Measurements from ENCODE around the gene JKAMP. TPM values are rescaled to one million over a fixed set of nuclear protein-coding genes. Genes with fewer than 3 reads are reported as not detected.
"Not testable (repeated sequence)": the region's sequence is repeated elsewhere in the genome, so short reads cannot be mapped to it uniquely, and the experiment has no call there.

Gene JKAMP
- polyA plus RNA-seq (ENCODE audit: insufficient read length in 4 of 4): 10 to 100 TPM; 60.7 to 85.4 (median 77.0) TPM

DNA sequence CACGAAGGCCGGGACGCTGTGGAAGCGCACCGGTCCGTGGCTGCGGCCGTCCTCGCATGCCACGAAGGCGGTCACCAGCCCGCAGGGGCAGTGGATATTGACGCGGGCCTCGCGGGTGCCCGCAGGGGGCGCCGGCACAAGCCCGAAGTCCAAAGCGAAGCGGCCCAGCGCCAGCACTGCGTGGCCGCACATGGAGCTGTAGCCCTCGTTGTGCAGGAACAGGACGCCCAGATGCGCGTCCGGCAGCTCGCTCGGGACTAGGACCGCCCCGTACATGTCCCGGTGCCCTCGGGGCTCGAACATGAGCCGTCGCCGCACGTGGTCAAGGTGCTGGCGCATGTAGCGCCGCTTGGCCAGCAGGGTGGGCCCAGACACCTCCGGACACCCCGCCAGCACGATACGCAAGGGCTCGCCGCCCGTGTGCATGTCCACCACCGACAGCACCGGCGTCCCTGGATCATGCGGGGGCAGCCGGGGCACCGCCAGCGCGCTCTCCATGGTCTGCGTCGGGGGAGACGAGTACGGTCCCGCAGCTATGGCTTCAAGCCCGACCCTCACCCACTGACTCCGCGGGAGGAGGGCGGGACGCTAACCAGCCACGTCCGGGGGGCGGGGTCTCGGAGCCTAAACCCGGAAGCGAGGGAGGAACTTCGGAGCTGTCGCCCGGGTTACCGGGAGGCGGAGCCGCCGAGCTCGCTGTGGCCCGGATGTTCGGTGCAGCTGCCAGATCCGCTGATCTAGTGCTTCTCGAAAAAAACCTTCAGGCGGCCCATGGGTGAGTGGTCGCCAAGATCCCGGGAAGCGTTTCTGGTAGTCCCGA, at the start of gene JKAMP, which contains the start of gene L3HYPDH:
Gene JKAMP, plus strand, starts transcription at position 699 of the 820 bp plus-strand sequence. Its CDS starts 73 bp downstream, at position 772.
Gene L3HYPDH, minus strand, starts transcription at position 590 of the 820 bp plus-strand sequence. Its CDS starts 92 bp downstream, at position 498.
- peak; percentile 91 to 97 (median 93) for DNase-seq (ENCODE audit: low read depth in 4 of 4, low spot score in 2 of 4)

DNA sequence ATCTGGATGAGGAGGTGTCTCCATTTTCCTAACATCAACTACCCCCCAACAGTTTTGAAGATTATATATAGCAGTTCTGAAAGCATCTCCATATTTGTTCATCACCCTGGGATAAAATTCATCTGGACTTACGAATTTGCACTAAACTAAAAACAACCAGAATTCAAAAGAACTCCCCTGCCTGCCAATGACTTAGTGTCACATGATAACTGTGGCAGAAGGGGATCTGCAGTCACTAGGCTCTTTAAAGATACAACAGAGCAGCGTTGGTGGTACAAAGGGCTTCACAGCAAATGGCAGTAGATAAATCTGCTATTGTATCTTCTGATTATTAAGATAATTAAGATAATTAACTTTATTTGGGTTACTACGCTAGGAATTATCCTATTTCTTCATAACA, 49.2 kb upstream of the JKAMP start:
- no peak for DNase-seq (ENCODE audit: low read depth in 4 of 4, low spot score in 2 of 4)

- no peak for DNase-seq (ENCODE audit: low read depth in 4 of 4, low spot score in 2 of 4)
Observed at GRCh38 chr14:59435987-59436386, 48.3 kb upstream of the JKAMP start.

- DNase-seq (ENCODE audit: low read depth in 4 of 4, low spot score in 2 of 4): no peak
Observed at GRCh38 chr14:59438195-59438647, 46.1 kb upstream of the JKAMP start.

GRCh38 chr14:59439256-59439965, 44.9 kb upstream of the JKAMP start:
- no peak for DNase-seq (ENCODE audit: low read depth in 4 of 4, low spot score in 2 of 4)

DNA sequence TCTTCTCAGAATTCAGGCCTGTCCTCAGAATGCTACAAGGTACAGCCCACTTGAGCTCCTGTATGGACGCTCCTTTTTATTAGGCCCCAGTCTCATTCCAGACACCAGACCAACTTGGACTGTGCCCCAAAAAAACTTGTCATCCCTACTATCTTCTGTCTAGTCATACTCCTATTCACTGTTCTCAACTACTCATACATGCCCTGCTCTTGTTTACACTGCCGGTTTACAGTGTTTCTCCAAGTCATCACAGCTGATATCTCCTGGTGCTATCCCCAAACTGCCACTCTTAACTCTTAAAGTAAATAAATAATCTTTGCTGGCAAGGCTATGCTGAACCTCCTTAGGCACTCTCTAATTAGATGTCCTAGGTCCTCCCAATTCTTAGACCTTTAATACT, 35.6 kb upstream of the JKAMP start:
- DNase-seq (ENCODE audit: low read depth in 4 of 4, low spot score in 2 of 4): not testable (repeated sequence)

DNA sequence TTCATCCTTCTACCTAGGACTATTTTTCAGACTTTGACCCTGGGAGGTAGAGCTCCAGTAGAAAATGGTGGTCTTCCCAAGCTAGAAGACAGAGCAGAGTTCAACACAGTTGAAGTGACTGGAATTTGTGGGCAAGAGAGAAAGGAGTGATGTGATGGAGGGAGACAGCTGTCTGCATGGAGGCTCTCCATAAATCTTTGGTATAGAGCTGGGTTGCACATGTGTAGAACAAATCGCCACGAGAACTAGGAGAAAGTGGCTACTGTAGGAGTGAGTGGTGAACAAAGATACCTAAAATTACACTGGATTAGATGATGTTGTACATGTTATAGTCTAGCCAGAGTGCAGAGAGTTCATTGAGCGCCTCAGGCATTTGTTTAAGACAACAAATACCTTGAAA, 33.6 kb upstream of the JKAMP start:
- no peak for DNase-seq (ENCODE audit: low read depth in 4 of 4, low spot score in 2 of 4)

DNA sequence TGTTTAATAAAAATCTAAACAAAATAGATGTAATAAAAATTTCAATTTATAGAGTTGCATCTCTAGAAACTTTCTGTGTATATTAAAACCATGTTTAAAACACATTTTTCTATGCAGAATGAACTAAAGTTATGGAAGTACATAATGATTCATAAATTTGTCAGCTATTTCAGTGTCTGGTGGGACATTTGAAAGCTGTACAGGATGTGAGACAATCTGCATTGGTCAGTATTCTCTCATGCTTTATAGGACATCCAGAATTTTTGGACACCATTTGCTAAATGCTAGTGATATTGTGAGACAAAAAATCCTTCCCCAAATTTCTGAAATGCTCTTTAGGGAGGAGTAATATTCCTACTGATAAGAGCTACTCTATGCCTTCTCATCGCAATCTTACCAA, 32.5 kb upstream of the JKAMP start:
- DNase-seq (ENCODE audit: low read depth in 4 of 4, low spot score in 2 of 4): no peak

GRCh38 chr14:59454139-59454538, 30.2 kb upstream of the JKAMP start:
- no peak for DNase-seq (ENCODE audit: low read depth in 4 of 4, low spot score in 2 of 4)

DNA sequence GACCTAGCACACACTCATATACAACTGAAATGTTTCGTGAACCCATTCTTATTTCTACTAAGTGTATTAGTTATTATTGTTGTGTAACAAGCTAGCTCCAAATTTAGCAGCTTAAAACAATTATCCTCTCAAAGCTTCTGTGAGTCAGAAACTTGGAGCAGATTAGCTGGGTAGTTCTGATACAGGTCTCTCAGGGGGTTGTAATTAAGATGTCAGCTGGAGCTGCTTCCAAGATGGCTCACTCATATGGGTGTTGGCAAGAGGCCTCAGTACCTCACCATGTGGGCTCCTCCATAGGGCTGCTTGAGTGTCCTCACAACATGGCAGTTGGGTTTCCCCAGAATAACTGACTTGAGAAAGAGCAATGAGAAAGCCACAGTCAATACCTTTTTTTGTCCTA, 28.9 kb upstream of the JKAMP start:
- DNase-seq (ENCODE audit: low read depth in 4 of 4, low spot score in 2 of 4): no peak

DNA sequence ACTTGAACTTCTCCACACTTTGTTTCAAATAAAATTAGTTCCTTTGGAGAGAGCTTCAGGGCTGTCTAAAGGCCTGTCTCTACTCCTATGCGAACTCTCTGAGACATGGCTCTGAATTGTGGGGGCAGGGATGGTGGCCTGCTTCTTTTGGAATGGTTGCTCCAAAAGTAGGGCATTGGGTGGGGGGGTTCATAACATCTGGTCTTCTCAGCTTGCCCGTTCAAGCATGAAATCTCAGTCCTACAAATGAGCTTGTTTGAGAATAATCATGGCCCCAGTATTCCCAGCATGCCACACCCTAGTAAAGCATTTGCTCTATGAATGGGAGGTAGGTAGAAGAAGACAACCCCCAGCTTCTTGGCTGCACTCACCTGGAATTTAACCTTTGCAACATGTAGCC, 25.8 kb upstream of the JKAMP start:
- DNase-seq (ENCODE audit: low read depth in 4 of 4, low spot score in 2 of 4): no peak

- no peak for DNase-seq (ENCODE audit: low read depth in 4 of 4, low spot score in 2 of 4)
Observed at GRCh38 chr14:59460378-59460777, 23.9 kb upstream of the JKAMP start.

- DNase-seq (ENCODE audit: low read depth in 4 of 4, low spot score in 2 of 4): no peak
Observed at GRCh38 chr14:59461891-59462290, 22.4 kb upstream of the JKAMP start.

DNA sequence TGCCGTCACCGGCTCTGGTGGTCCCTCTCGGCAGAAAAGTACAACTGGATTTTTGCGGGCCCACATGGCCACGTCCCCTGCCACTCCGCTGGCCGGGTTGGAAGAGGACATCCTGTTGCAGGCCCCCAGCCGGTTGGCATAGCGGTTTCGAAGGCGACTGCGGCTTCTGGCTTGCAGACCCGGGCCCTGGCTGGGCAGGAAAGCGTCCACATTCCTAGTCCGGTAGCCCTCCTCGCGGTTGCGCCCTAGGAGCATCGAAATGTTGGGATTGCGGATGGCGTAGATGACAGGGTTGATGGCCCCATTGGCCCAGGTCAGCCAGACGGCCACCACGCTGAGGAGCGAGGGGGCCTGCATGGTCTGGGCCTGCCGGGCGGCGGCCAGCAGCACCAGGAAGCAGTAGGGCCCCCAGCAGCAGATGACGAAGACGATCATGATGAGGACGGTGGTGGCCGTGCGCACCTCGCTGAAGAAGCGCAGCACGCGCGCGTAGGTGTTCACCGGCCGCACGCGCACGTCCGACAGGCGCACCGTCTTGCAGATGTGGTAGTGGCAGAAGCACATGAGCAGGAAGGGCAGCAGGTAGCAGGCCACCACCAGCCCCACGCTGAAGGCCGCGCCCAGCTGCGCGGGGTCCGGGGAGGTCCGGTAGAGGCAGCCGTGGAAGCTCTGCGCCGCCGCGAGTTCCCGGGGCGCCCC, 20.4 kb upstream of the JKAMP start:
- no peak for DNase-seq (ENCODE audit: low read depth in 4 of 4, low spot score in 2 of 4)

- peak in 1 of 4 donors; percentile 41 for DNase-seq (ENCODE audit: low read depth in 4 of 4, low spot score in 2 of 4)
Observed at GRCh38 chr14:59464486-59465315, 19.6 kb upstream of the JKAMP start.

- no peak for DNase-seq (ENCODE audit: low read depth in 4 of 4, low spot score in 2 of 4)
Observed at GRCh38 chr14:59465316-59466135, 18.8 kb upstream of the JKAMP start, which contains the start of gene GPR135. GPR135 (minus strand) TSS chr14:59465380; CDS start chr14:59465226, 154 bp downstream.

DNA sequence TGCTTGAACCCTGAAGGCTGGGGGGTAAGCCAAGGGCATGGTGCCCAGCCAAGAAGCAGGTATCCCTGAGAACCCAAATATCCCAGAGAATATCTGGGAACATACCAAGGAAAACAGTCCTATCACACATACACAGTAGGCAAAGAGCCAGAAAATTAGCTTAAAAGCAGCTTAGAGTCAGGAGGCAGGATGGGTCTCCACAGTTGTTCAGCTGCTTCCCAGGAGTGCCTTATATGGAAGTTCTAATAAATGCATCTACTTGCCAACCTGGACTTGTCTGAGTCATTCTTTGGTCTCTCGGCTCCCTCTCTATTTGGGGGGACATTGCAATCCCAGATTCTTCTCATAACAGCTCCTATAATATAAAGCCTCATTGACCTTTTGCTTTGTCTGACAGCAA, 10.1 kb upstream of the JKAMP start:
- no peak for DNase-seq (ENCODE audit: low read depth in 4 of 4, low spot score in 2 of 4)

DNA sequence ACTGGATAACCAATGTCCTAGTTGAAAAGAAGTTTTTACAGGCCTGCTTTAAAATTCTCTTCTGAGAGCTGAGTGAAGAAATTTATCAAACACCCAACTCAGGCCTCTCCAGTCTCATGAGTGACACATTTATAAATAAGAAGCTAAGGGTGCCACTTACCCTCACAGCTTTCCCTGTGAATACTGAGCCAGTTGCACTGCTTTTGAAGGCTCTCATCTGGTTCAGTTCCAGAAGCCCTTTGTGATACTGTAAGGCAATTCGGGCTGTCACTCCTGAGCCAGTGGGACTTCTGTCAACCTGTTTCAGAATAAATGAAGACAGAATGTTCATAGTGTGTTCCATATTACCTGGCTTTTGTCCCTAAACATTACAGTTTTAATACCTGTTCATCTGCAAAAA, 8.6 kb upstream of the JKAMP start:
- no peak for DNase-seq (ENCODE audit: low read depth in 4 of 4, low spot score in 2 of 4)

GRCh38 chr14:59478540-59478939, 5.8 kb upstream of the JKAMP start:
- DNase-seq (ENCODE audit: low read depth in 4 of 4, low spot score in 2 of 4): no peak
